CD4-positive, alpha-beta T cell treated with Interleukin-6 for 4 hours (primary cell): ENCODE results near the gene HSPA1A.
A peak's percentile ranks its signal among the peaks of the same experiment; 100 is the strongest.

Experiments used
- DNase-seq: peaks from one replicate; pipeline ENCODE4 v3.0.0-alpha.2; 2020; ENCODE audit warnings: mixed read lengths

HSPA1A gene

DNA sequence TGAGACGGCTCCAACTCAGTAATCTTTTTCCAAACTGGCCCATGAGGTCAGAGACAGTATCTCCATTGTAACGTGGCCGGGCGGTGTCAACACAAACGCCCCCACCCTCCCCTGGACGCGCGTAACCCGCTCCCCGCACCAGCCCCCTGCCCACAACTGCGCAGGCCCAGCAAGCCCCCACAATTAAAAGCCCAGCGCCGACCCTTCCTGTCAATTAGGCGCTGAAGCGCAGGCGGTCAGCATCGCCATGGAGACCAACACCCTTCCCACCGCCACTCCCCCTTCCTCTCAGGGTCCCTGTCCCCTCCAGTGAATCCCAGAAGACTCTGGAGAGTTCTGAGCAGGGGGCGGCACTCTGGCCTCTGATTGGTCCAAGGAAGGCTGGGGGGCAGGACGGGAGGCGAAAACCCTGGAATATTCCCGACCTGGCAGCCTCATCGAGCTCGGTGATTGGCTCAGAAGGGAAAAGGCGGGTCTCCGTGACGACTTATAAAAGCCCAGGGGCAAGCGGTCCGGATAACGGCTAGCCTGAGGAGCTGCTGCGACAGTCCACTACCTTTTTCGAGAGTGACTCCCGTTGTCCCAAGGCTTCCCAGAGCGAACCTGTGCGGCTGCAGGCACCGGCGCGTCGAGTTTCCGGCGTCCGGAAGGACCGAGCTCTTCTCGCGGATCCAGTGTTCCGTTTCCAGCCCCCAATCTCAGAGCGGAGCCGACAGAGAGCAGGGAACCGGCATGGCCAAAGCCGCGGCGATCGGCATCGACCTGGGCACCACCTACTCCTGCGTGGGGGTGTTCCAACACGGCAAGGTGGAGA is at the start of gene HSPA1A, which contains the start of gene HSPA1L:
TSS of gene HSPA1A (plus strand) at position 519 of the 814 bp plus-strand sequence. CDS start at position 733, 214 bp downstream.
TSS of gene HSPA1L (minus strand) at position 259 of the 814 bp plus-strand sequence. CDS start 3,311 bp downstream, outside the sequence.
- DNase-seq, result peak; percentile 75

- no peak for DNase-seq
These were observed 49.8 kb upstream of the HSPA1A start for GRCh38 chr6:31765559-31765909.

- no peak for DNase-seq
These were observed 49.2 kb upstream of the HSPA1A start for GRCh38 chr6:31765910-31766794.

GRCh38 chr6:31767096-31767645 is 48.2 kb upstream of the HSPA1A start:
- no peak for DNase-seq

GRCh38 chr6:31768363-31769257 is 46.7 kb upstream of the HSPA1A start:
- no peak for DNase-seq

- peak; percentile 79 for DNase-seq
These were observed 45.5 kb upstream of the HSPA1A start for GRCh38 chr6:31769684-31770371.

DNA sequence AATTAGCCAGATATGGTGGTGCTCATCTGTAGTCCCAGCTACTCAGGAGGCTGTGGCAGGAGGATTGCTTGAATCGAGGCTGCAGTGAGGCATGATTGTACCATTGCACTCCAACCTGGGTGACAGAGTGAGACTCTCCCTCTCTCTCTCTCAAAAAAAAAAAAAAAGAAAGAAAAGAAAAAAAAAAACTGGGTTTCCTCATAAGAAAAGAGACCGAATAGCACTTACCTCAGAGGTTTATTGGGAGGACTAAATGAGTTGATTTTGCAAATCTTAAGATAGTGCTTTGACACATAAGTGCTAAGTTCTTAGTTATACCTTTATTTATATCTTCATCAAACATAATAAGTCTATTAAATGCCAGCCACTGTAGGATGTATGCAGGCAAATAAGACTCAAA is 44.5 kb upstream of the HSPA1A start:
- DNase-seq, result no peak

DNA sequence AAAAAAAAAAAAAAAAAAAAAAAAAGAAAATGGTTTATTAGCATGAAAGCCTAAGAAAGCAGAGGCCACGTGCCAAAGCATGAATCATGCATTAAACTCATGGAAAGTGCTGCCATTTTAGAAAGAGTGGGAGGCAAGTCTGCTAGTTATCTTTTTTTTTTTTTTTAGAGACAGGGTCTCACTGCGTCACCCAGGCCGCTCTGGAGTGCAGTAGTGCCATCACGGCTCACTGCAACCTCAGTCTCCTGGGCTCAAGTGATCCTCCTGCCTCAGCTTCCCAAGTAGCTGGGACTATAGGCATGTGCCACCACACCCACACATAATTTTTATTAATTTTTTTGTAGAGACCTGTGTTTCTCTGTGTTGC is 43.4 kb upstream of the HSPA1A start:
- peak; percentile 27 for DNase-seq

DNA sequence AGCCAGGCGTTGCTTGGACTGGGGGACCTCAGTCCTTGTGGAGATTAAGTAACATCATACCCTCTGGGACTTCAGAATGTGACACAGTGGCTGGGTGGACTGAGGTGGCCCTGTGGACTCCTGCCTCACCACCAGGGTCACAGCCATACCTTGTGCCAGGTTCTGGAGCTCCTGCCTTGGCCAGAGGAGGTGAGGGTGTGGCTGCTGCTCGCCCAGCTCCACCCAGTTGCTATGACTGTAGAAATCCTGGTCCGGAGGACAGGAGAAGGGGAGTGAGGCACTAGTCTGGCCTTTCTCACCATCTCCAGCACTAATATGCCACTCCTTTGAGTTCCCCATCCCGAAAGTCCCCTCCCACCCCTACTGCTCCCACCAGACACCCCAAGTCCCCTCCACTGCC is 40.2 kb upstream of the HSPA1A start:
- no peak for DNase-seq

DNA sequence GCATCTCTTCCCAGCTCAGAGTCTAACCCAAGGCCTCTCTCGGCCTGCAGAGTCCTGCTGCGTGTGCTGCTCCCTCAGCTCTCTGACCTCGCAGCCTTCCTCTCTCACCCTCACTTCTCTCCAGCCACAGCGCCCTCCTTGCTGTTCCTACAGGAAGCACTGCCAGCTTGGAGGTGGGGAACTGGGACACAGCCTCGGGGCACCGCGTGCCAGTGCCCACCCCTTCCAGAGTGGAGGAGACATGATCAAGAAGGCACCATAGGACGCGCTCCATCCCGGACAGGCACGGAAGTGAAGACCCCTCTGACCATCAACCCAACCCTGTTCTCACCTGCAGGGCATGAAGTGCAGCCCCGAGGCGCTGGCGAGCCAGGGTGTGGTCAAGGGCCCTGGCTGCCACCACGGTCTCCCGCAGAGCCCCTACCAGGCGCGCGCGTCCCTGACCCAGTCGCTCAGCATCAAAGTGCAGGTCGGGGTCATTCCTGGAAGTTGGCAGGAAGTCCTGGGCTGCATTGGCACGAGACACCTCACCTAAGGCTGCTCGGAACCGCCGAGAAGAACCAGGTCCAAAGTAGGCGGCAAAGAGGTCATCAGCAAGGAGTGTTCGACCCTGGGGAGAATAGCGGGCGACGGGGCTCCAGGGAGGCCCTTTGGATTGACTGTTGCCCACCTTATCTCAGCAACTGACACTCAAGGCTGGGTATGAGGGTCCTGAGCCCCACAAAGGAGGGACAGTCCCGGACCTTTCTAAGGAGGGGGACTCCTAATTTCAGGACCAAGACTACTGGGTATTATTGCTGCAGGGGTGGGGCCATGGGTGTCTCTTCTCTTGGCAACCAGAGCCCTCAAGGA is 39.5 kb upstream of the HSPA1A start:
- DNase-seq, result no peak

DNA sequence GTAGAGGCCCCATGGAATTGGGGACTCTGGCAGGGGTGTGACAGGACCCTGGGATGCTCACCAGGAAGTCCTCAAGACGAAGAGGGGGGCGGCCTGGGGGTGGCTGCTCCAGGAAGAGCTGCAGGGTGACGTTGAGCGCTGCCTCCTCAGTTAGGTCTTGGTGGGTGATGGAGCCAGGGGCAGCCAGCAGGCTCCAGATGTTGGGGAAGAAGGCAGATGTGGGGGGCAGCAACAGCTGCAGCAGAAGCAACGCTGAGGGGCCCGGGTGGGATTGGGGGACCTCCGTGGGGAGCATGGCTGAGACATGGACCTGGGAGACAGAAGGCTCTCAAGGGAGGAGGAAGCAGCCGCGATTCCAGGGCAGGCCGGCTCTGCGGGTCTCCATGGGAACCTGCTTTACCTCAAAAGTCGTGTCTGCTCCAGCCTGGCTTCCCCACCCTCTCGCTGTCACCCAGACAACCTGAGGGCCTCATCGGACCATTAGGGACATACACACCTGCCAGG is 38.8 kb upstream of the HSPA1A start:
- no peak for DNase-seq

DNA sequence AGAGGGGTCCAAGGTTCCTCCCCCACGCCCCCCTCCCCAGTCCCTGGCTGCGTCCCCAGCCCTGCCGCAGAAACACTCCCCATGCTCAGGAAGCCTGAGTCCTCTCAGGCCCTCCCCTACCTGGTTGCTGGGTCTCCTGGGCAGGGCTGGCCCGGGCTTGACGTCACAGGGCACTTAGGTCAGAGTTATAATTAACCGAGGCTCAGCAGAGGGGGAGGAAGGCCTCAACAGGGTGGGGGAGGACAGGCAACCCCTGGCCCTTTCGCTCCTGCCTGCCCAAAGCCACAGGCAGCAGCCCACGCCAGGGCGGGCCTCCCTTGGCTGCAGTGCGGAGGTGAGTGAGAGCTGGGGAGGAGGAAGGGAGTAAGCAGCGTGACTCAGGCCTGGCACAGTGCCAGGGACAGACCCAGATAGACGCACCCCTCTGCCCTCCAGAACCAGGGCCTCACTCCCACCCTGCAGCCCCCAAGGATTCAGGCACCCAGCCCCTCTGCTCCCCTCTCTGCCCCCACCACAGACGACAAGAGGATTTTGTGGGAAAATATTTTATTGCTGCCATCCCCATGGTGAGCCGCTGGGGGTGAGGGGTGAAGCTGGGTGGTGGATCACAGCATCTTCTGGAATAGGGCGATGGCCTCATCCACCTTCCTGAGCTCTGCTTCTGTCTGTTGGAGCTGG is 38.2 kb upstream of the HSPA1A start, which contains the start of gene VWA7:
TSS of gene VWA7 (minus strand) at position 340 of the 678 bp plus-strand sequence. CDS start 549 bp downstream, outside the sequence.
- peak; percentile 76 for DNase-seq

DNA sequence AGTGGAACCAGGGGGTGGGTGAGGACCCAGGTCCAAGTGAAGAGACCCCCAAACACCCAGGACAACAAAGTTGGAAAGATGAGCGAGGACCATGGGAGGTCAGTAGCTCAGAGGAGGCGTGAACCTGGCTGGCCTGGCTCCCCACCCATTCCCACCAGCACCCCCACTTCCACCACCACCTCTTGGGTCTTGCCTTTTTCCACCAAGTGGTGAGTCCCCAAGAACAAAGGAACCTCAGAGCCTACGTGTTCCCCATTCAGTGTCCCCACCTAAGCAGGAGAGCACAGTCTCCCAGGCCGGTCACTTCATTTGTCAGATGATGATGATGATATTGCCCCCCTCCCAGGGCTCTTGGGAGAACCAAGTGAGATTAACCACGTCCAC is 37.7 kb upstream of the HSPA1A start:
- no peak for DNase-seq

- DNase-seq, result no peak
These were observed 37.1 kb upstream of the HSPA1A start for GRCh38 chr6:31778193-31778592.

GRCh38 chr6:31778999-31779885 is 36.1 kb upstream of the HSPA1A start:
- DNase-seq, result no peak

DNA sequence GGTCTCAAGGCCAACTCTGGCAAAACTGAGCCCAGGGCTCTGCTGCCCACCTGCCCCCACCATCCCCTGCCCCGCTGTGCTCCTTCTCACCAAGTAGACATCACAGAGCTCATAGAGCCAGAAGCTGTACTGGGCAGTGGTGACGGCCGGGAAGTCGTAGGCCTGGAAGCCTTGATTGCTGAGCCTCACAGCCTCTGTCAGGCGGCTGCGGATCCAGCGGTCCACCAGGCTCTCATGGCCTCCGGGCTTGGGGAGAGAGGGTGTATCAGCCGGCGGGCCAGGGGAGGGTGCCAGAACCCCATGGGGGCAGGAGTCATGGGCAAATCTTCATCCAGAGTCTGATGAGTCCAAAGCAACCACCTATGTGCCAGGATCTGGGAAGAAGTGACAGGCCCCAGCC is 35.4 kb upstream of the HSPA1A start:
- no peak for DNase-seq

DNA sequence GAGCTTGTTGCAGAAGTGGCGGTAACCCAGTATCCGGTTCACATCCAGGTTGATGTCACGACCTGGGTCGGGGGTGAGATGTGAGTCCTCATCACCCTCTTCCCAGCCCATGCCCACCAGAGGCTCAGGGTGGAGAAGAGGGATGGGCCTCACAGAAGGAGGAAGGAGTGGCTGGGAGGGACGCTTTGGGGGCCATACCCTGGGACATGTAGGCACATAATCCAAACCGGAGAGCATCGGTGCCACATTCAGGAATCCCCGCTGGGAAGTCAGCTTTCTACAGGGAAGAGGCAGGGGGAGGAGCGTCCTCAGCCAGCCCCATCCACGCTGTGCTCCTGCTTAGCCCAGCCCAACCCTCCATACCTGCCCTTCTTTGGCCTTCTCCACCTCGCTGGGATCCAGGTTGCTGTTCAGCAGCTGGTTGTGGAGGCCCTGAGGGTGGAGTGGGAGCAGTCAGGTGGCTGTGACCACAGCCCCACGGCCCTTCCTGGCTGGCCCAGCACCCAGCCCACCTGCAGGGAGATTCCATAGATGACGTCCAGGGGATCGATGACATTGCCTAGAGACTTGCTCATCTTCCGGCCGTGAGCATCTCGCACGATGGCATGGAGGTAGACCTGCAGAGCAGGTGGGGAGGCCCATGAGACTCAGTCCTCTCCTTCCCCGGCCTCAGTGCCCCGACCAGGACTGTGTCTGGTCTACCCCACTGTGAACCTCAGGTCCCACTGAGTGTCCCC is 34.7 kb upstream of the HSPA1A start:
- no peak for DNase-seq
